Activated naive CD8-positive, alpha-beta T cell treated with anti-CD3 and anti-CD28 coated beads, Interleukin-2, amount 50 U/mL, for 24 hours (primary cell): ENCODE measurements around the gene RTF2.

Experiments
- ATAC-seq: fragments of 150-1000 bp; cut with Tn5 transposase; one replicate; pipeline ENCODE4 v1.10.0; 2021
- DNase-seq: peaks from one replicate; pipeline ENCODE4 v3.0.0; 2021
- H3K27ac Mint-ChIP-seq: one replicate; pipeline ENCODE4 v1.8.0; 2021; ENCODE audit warnings: mild to moderate bottlenecking, mixed read lengths
- H3K27me3 Mint-ChIP-seq: one replicate; pipeline ENCODE4 v1.8.0; 2021; ENCODE audit warnings: mixed read lengths
- H3K36me3 Mint-ChIP-seq: one replicate; pipeline ENCODE4 v1.8.0; 2021; ENCODE audit warnings: low read depth, mixed read lengths
- H3K4me1 Mint-ChIP-seq: one replicate; pipeline ENCODE4 v1.8.0; 2021; ENCODE audit warnings: mixed read lengths
- H3K4me3 Mint-ChIP-seq: one replicate; pipeline ENCODE4 v1.8.0; 2021; ENCODE audit warnings: mild to moderate bottlenecking, moderate library complexity, mixed read lengths
- H3K9me3 Mint-ChIP-seq: one replicate; pipeline ENCODE4 v1.8.0; 2021; ENCODE audit warnings: mixed read lengths

RTF2 gene

DNA sequence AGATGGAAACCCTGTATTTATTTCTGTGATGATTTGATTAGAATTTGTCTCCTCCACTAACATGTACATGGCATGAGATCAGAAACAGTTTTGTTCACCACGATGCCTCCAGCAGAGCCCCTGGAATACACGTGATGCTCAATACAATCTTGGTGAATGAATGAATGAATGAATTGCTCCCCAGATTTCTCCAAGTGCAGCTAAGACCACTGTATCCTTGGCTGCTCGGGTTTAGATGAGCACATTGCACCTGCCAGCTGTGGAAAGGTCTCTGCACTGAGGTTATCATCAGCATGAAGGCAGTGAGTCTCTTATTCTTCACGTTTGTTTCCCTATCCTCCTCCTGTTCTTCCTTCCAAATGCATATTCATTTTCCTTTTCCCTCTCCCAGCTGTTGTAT is 38.5 kb upstream of the RTF2 start:
- peak overlapping the region; percentile 92 for H3K27ac Mint-ChIP-seq
- no peak for ATAC-seq
- H3K4me3 Mint-ChIP-seq, result peak overlapping the region; percentile 71
- peaks cover 75% of the 10 kb centered on the region for H3K4me1 Mint-ChIP-seq
- no peak for DNase-seq
- H3K27me3 Mint-ChIP-seq, result no peaks in the 10 kb centered on the region
- H3K36me3 Mint-ChIP-seq, result peaks cover 3% of the 10 kb centered on the region
- no peaks in the 10 kb centered on the region for H3K9me3 Mint-ChIP-seq

- no peak for DNase-seq
- Mint-ChIP-seq H3K4me1 (peaks cover 76% of the 10 kb centered on the region), H3K27me3 (no peaks in the 10 kb centered on the region), H3K27ac (peak overlapping the region; percentile 92), H3K36me3 (peaks cover 3% of the 10 kb centered on the region), H3K9me3 (no peaks in the 10 kb centered on the region), H3K4me3 (peak overlapping the region; percentile 71)
- no peak for ATAC-seq
Observed at GRCh38 chr20:56430461-56430860, 38.0 kb upstream of the RTF2 start.

- peaks cover 79% of the 10 kb centered on the region for H3K4me1 Mint-ChIP-seq
- H3K36me3 Mint-ChIP-seq, result peaks cover 3% of the 10 kb centered on the region
- DNase-seq (no peak), ATAC-seq (no peak)
- no peak overlapping the region for H3K4me3 Mint-ChIP-seq
- H3K9me3 Mint-ChIP-seq, result no peaks in the 10 kb centered on the region
- H3K27me3 Mint-ChIP-seq, result no peaks in the 10 kb centered on the region
- peak overlapping the region; percentile 92 for H3K27ac Mint-ChIP-seq
Observed at GRCh38 chr20:56430957-56431356, 37.5 kb upstream of the RTF2 start.

DNA sequence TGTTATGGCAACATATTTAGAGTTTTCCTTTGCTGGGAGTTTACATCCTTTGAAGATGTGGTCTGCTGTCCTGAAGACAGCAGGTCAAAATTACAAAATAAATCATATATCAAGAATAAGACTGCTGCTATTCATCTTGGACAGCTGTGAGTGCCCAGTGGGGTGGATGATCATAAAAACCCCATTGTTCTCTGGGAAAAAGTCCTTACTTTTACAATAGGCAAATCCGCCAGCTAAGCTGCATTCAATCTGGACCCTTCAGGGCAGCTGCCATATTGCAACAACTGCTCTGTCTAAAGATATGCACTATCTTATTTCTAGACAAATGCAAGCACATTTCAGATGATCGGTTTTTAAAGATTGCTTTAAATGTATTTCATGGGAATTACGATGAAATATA is 37.0 kb upstream of the RTF2 start:
- H3K27me3 Mint-ChIP-seq, result no peaks in the 10 kb centered on the region
- no peak overlapping the region for H3K4me3 Mint-ChIP-seq

GRCh38 chr20:56433221-56433879 is 35.1 kb upstream of the RTF2 start:
- peak overlapping the region; percentile 87 for H3K27ac Mint-ChIP-seq
- no peaks in the 10 kb centered on the region for H3K27me3 Mint-ChIP-seq
- peaks cover 75% of the 10 kb centered on the region for H3K4me1 Mint-ChIP-seq
- peaks cover 3% of the 10 kb centered on the region for H3K36me3 Mint-ChIP-seq
- ATAC-seq (no peak), DNase-seq (no peak)
- no peaks in the 10 kb centered on the region for H3K9me3 Mint-ChIP-seq
- H3K4me3 Mint-ChIP-seq, result no peak overlapping the region

More for the DNA sequence above, 37.0 kb upstream of the RTF2 start:
- no peak for ATAC-seq
- no peak for DNase-seq
- H3K9me3 Mint-ChIP-seq, result no peaks in the 10 kb centered on the region
- peaks cover 3% of the 10 kb centered on the region for H3K36me3 Mint-ChIP-seq
- H3K27ac Mint-ChIP-seq, result no peak overlapping the region
- peaks cover 81% of the 10 kb centered on the region for H3K4me1 Mint-ChIP-seq

- Mint-ChIP-seq H3K4me3 (no peak overlapping the region), H3K9me3 (no peaks in the 10 kb centered on the region), H3K27ac (peak overlapping the region; percentile 87), H3K27me3 (no peaks in the 10 kb centered on the region), H3K36me3 (peaks cover 3% of the 10 kb centered on the region), H3K4me1 (peaks cover 73% of the 10 kb centered on the region)
- no peak for DNase-seq
- peak; percentile 81 for ATAC-seq
Observed at GRCh38 chr20:56433880-56434255, 34.6 kb upstream of the RTF2 start.

DNA sequence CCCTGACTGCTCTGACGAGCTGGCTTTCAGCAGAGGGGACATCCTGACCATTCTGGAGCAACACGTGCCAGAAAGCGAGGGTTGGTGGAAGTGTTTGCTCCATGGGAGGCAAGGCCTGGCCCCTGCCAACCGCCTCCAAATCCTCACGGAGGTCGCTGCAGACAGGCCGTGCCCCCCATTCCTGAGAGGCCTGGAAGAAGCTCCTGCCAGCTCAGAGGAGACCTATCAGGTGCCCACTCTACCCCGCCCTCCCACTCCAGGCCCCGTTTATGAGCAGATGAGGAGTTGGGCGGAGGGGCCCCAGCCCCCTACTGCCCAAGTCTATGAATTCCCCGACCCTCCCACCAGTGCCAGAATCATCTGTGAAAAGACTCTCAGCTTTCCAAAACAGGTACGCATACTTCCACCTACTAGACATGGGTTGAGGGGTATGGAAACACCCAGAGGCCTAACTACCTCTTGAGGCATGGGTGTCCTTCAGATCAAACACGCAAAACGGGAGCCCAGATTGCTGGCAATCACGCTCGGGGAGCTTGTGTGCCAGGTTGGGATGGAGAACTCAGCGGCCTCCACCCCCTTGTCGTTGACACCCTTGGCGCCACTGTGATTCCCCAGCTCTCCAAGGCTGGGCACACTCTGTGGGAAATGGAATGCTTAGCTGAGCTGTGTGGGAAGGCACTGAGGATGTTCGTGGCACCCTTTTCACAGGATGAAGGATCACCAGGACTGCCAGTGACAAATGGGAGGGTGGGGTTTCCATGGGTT is 31.0 kb upstream of the RTF2 start:
- no peak overlapping the region for H3K27ac Mint-ChIP-seq
- ATAC-seq, result no peak
- H3K4me1 Mint-ChIP-seq, result peaks cover 77% of the 10 kb centered on the region
- H3K36me3 Mint-ChIP-seq, result peaks cover 8% of the 10 kb centered on the region
- H3K9me3 Mint-ChIP-seq, result no peaks in the 10 kb centered on the region
- H3K4me3 Mint-ChIP-seq, result no peak overlapping the region
- DNase-seq, result no peak
- no peaks in the 10 kb centered on the region for H3K27me3 Mint-ChIP-seq

DNA sequence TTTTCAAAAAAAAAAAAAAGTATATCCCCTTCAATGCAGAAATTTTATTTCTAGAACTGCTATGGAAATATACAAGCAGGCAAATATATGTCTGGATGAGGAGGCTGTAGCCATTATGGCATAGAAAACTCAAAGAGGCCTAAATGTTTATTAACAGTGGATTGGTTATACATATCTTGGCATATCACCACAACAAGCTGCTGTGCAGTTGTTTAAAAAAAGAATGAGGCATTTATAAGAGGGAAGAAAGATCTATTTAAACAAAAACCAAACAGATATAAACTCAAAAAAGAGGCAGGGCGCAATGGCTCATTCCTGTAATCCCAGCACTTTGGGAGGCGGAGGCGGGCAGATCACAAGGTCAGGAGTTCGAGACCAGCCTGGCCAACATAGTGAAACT is 30.1 kb upstream of the RTF2 start:
- Mint-ChIP-seq H3K27me3 (no peaks in the 10 kb centered on the region), H3K36me3 (peaks cover 8% of the 10 kb centered on the region), H3K9me3 (no peaks in the 10 kb centered on the region), H3K4me3 (no peak overlapping the region), H3K4me1 (peaks cover 76% of the 10 kb centered on the region), H3K27ac (peak overlapping the region; percentile 35)
- ATAC-seq (no peak), DNase-seq (no peak)

- peaks cover 5% of the 10 kb centered on the region for H3K36me3 Mint-ChIP-seq
- ATAC-seq, result peak; percentile 31
- H3K27ac Mint-ChIP-seq, result peak overlapping the region; percentile 96
- H3K4me1 Mint-ChIP-seq, result peaks cover 65% of the 10 kb centered on the region
- H3K4me3 Mint-ChIP-seq, result peak overlapping the region; percentile 67
- peak; percentile 47 for DNase-seq
- no peaks in the 10 kb centered on the region for H3K27me3 Mint-ChIP-seq
- H3K9me3 Mint-ChIP-seq, result no peaks in the 10 kb centered on the region
Observed at GRCh38 chr20:56439771-56440291, 28.6 kb upstream of the RTF2 start.

- H3K27me3 Mint-ChIP-seq, result no peaks in the 10 kb centered on the region
- peak overlapping the region; percentile 67 for H3K4me3 Mint-ChIP-seq
- peak overlapping the region; percentile 96 for H3K27ac Mint-ChIP-seq
- H3K4me1 Mint-ChIP-seq, result peaks cover 59% of the 10 kb centered on the region
- peak; percentile 73 for ATAC-seq
- H3K36me3 Mint-ChIP-seq, result peaks cover 5% of the 10 kb centered on the region
- H3K9me3 Mint-ChIP-seq, result no peaks in the 10 kb centered on the region
- DNase-seq, result peak; percentile 75
Observed at GRCh38 chr20:56440346-56441007, 27.9 kb upstream of the RTF2 start.

DNA sequence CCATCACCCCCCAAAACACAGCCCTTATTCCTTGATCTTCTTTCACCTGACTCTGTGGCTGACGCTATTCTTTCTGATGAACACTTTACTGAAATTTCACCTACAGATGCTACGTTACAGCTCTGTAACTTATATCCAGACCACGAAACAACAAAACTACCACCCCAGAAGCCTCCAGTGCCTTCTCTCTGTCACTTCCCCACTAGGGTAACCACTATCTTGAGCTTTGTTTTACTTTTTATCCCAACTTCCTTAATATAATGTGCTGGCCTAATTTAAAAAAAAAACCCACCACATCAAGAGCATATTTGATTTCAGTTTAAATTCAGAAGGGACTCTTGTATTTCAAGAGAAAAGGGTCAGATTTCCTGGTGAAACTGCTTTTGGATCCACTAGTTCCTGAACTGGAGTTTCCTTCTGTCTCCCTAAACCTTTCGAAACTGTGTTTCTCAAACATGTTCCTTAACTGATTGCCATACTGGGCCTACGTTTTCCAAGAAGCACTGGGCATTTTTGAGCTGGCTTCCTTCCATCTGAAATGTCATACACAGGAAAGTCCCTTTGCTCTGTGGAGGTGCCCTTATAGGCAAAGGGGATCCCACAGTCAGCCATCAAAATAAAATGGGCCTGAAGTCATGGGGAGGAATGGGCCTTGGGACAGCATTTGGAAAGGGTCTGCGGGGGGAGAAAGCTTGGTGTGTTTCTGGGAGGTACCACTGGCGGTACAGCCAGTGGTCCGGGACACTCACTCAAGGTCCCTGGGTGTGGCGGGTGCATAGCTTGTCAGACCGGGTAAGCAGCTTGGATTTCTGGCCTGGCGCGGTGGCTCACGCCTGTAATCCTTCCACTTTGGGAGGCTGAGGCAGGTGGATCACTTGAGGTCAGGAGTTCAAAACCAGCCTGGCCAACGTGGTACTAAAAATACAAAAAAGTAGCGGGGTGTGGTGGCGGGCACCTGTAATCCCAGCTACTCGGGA is 25.8 kb upstream of the RTF2 start:
- ATAC-seq (no peak), DNase-seq (no peak)
- Mint-ChIP-seq H3K36me3 (peaks cover 5% of the 10 kb centered on the region), H3K27me3 (no peaks in the 10 kb centered on the region), H3K4me3 (peak overlapping the region; percentile 18), H3K4me1 (peaks cover 48% of the 10 kb centered on the region), H3K27ac (peak overlapping the region; percentile 92), H3K9me3 (no peaks in the 10 kb centered on the region)

GRCh38 chr20:56443654-56444540 is 24.5 kb upstream of the RTF2 start:
- no peaks in the 10 kb centered on the region for H3K27me3 Mint-ChIP-seq
- H3K9me3 Mint-ChIP-seq, result no peaks in the 10 kb centered on the region
- H3K4me1 Mint-ChIP-seq, result peaks cover 43% of the 10 kb centered on the region
- peak overlapping the region; percentile 67 for H3K27ac Mint-ChIP-seq
- DNase-seq, result no peak
- H3K4me3 Mint-ChIP-seq, result no peak overlapping the region
- peaks cover 5% of the 10 kb centered on the region for H3K36me3 Mint-ChIP-seq
- no peak for ATAC-seq

DNA sequence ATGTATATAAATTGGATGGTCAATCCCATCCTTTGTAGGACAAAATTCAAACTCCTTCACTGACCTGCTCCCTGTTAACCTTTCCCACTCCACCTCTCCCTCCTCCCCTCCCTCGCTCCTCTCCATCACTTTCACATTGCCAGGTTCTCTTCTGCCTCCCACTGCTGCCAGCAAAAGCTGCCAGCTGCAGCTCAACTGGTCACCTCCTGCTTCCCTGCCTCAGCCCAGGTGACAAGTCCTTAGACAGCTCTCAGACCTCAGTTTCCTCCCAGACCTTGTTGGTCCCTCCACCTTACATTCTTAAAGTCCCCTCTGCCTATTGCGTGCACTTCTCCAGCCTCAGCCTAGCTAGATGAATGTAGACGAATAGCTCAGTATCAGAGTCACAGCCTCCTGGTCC is 23.3 kb upstream of the RTF2 start:
- no peaks in the 10 kb centered on the region for H3K27me3 Mint-ChIP-seq
- no peak for ATAC-seq
- no peak overlapping the region for H3K4me3 Mint-ChIP-seq
- peaks cover 7% of the 10 kb centered on the region for H3K36me3 Mint-ChIP-seq
- peaks cover 32% of the 10 kb centered on the region for H3K4me1 Mint-ChIP-seq
- no peak for DNase-seq
- H3K27ac Mint-ChIP-seq, result no peak overlapping the region
- no peaks in the 10 kb centered on the region for H3K9me3 Mint-ChIP-seq
